Gastrocnemius medialis (tissue), 4 donors: ENCODE data around the gene PMVK. TPM values are rescaled to one million over a fixed set of nuclear protein-coding genes. Genes with fewer than 3 reads are reported as not detected.

Source experiments
- ATAC-seq, 2 donors: fragments of 150-250 bp; one replicate each; pipeline ENCODE4 v1.9.1; 2016
- DNase-seq, 2 donors: peaks; one replicate each; pipeline ENCODE4 v3.0.0-alpha.2; 2019
- H3K27ac ChIP-seq, 4 donors: fragments of 200-600 bp; sonication (generic); 1 replicate in 1 of 4; 2 replicates in 3 of 4; pipeline ENCODE4 v1.5.1; 2016 to 2018; ENCODE audit warnings: mild to moderate bottlenecking in 2 of 4, moderate library complexity in 1 of 4
- H3K27me3 ChIP-seq, 3 donors: fragments of 200-600 bp; sonication (generic) in 2 of 3; 1 replicate in 1 of 3; 2 replicates in 2 of 3; pipeline versions ENCODE4 v1.5.1 to v1.6.0; 2016 to 2019; ENCODE audit warnings: mild to moderate bottlenecking in 1 of 3, moderate library complexity in 1 of 3
- H3K36me3 ChIP-seq, 2 donors: fragments of 200-600 bp; sonication (generic) in 1 of 2; one replicate each; pipeline ENCODE4 v1.5.1; 2017 to 2018
- H3K4me1 ChIP-seq, 2 donors: fragments of 200-600 bp; sonication (generic) in 1 of 2; one replicate each; pipeline ENCODE4 v1.5.1; 2016 to 2017; ENCODE audit warnings: mild to moderate bottlenecking in 2 of 2
- H3K4me3 ChIP-seq, 4 donors: fragments of 200-600 bp; sonication (generic) in 3 of 4; 1 replicate in 1 of 4; 2 replicates in 3 of 4; pipeline ENCODE4 v1.5.1; 2016 to 2019; ENCODE audit warnings: mild to moderate bottlenecking in 2 of 4
- H3K9me3 ChIP-seq, 3 donors: fragments of 200-600 bp; sonication (generic) in 2 of 3; 1 replicate in 1 of 3; 2 replicates in 2 of 3; pipeline ENCODE4 v1.5.1; 2016 to 2019
- CTCF ChIP-seq, 5 experiments: fragments of 450-650 bp in 3 of 5; fragments of 200-600 bp in 2 of 5; sonication (generic) in 2 of 5; IDR thresholded peaks in 4 of 5; conservative IDR thresholded peaks in 1 of 5; 1 replicate in 4 of 5; 2 replicates in 1 of 5; pipeline ENCODE4 v1.5.1; 2016 to 2019; ENCODE audit warnings: antibody characterized with exemption in 5 of 5, mild to moderate bottlenecking in 3 of 5, moderate library complexity in 3 of 5
- POLR2A ChIP-seq, 2 donors: fragments of 450-650 bp; IDR thresholded peaks; one replicate each; pipeline ENCODE4 v1.6.1; 2017; ENCODE audit warnings: antibody characterized with exemption in 2 of 2, mild to moderate bottlenecking in 2 of 2, moderate library complexity in 2 of 2
- in situ Hi-C, 4 donors: fragments of 200-750 bp; cut with MboI; loops; one replicate each; pipeline versions ENCODE4 v1.15.0 to v1.8.0; 2017; ENCODE audit warnings: low sequenced_read_pairs in 4 of 4
- intact Hi-C: fragments of 100-400 bp; cut with DNase I; formaldehyde crosslinking; loops from one replicate; pipeline ENCODE4 v1.15.1; 2023; ENCODE audit warnings: low total_unique reads
- total RNA-seq, 4 donors: library from RNA; depleted of rRNA; stranded (reverse); fragments of >200 nt; gene quantifications; one replicate each; pipeline versions ENCODE4 v1.1.0 to v1.2.3, GENCODE V29; 2016

PMVK gene
- total RNA-seq, 4 donors from 2014 or later: 4.6 to 7.6 (median 6.1) TPM

- ATAC-seq: peak in 1 of 2 donors; percentile 41
- peaks cover 2 to 9% of the 10 kb centered on the region in 2 donors for H3K4me1 ChIP-seq
- DNase-seq: no peak
- no peaks in the 10 kb centered on the region for H3K27me3 ChIP-seq
- peaks cover 0 to 32% of the 10 kb centered on the region in 2 donors for H3K36me3 ChIP-seq
- no peak overlapping the region for H3K4me3 ChIP-seq
- H3K9me3 ChIP-seq: no peaks in the 10 kb centered on the region
- in situ Hi-C loops: no loop called here
- intact Hi-C loops: no loop called here
- TF ChIP-seq CTCF (IDR thresholded peaks at IDR 0.05 in 4 of 5, conservative IDR thresholded peaks at IDR 0.05 in 1 of 5): peak; percentile 34 to 79 (median 60)
- TF ChIP-seq POLR2A (IDR thresholded peaks at IDR 0.05): no peak
- H3K27ac ChIP-seq: peak overlapping the region; percentile 10 to 68 (median 52)
Observed at GRCh38 chr1:154943649-154944400, 7.3 kb upstream of the PMVK start.

- Histone ChIP-seq H3K4me3 (no peak overlapping the region), H3K27ac (no peak overlapping the region), H3K4me1 (peaks cover 10 to 13% of the 10 kb centered on the region in 2 donors), H3K27me3 (no peaks in the 10 kb centered on the region), H3K9me3 (no peaks in the 10 kb centered on the region), H3K36me3 (peaks cover 0 to 16% of the 10 kb centered on the region in 2 donors)
- in situ Hi-C loops: no loop called here
- intact Hi-C loops: no loop called here
- DNase-seq (no peak), ATAC-seq (no peak)
- TF ChIP-seq POLR2A (IDR thresholded peaks at IDR 0.05) (no peak), CTCF (IDR thresholded peaks at IDR 0.05 in 4 of 5, conservative IDR thresholded peaks at IDR 0.05 in 1 of 5) (no peak)
Observed at GRCh38 chr1:154941333-154942013, 5.0 kb upstream of the PMVK start.

- H3K27me3 ChIP-seq: no peaks in the 10 kb centered on the region
- intact Hi-C loops: no loop called here
- TF ChIP-seq CTCF (IDR thresholded peaks at IDR 0.05 in 4 of 5, conservative IDR thresholded peaks at IDR 0.05 in 1 of 5) (no peak), POLR2A (IDR thresholded peaks at IDR 0.05) (no peak)
- in situ Hi-C loops: no loop called here
- H3K36me3 ChIP-seq: peaks cover 0 to 11% of the 10 kb centered on the region in 2 donors
- ATAC-seq (no peak), DNase-seq (no peak)
- no peaks in the 10 kb centered on the region for H3K9me3 ChIP-seq
- peaks cover 14 to 18% of the 10 kb centered on the region in 2 donors for H3K4me1 ChIP-seq
- no peak overlapping the region for H3K4me3 ChIP-seq
- H3K27ac ChIP-seq: no peak overlapping the region
Observed at GRCh38 chr1:154940651-154941194, 4.2 kb upstream of the PMVK start.

GRCh38 chr1:154940213-154940560, 3.7 kb upstream of the PMVK start:
- in situ Hi-C loops: no loop called here
- TF ChIP-seq POLR2A (IDR thresholded peaks at IDR 0.05) (no peak), CTCF (IDR thresholded peaks at IDR 0.05 in 4 of 5, conservative IDR thresholded peaks at IDR 0.05 in 1 of 5) (no peak)
- no peak for ATAC-seq
- Histone ChIP-seq H3K27me3 (no peaks in the 10 kb centered on the region), H3K9me3 (no peaks in the 10 kb centered on the region), H3K36me3 (peaks cover 0 to 5% of the 10 kb centered on the region in 2 donors), H3K4me3 (no peak overlapping the region), H3K4me1 (peaks cover 17 to 20% of the 10 kb centered on the region in 2 donors), H3K27ac (no peak overlapping the region)
- no peak for DNase-seq
- intact Hi-C loops: no loop called here
